ENCODE measurements around the gene LHPP. TPM values are rescaled to one million over a fixed set of nuclear protein-coding genes. Genes with fewer than 3 reads are reported as not detected.
"Not testable (repeated sequence)": the region's sequence is repeated elsewhere in the genome, so short reads cannot be mapped to it uniquely, and the experiment has no call there.

The LHPP gene
- total and polyA plus RNA-seq, 4 experiments from 2014 or later, result 17.9 to 22.4 (median 19.2) TPM

DNA sequence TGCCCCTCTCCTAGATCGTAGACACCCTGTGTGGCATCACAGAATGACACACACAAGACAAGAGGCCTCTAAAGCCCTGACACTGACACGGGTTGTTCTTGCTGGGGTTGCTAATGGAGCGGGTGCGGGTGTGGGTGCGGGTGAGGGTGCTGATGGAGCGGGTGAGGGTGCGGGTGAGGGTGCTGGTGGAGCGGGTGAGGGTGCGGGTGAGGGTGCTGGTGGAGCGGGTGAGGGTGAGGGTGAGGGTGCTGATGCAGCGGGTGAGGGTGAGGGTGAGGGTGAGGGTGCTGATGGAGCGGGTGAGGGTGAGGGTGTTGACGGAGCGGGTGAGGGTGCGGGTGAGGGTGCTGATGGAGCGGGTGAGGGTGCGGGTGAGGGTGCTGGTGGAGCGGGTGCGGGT is 148.6 kb downstream of the LHPP start:
- DNase-seq; H3K9me3 Mint-ChIP-seq; H3K36me3 ChIP-seq (ENCODE audit: insufficient read depth, low read length); H3K27ac ChIP-seq (ENCODE audit: low read depth, low read length); H3K9me3 ChIP-seq (ENCODE audit: control insufficient read depth in 1 of 2, low read length in 2 of 2); H3K4me3 Mint-ChIP-seq; H3K36me3 Mint-ChIP-seq; H3K4me3 ChIP-seq (ENCODE audit: low read length in 2 of 2); H3K27me3 ChIP-seq (ENCODE audit: insufficient read depth, low read length); H3K27me3 Mint-ChIP-seq; POLR2A ChIA-PET (ENCODE audit: partially characterized antibody); intact Hi-C loops (cut with micrococcal nuclease): not testable (repeated sequence)
- CTCF ChIA-PET (ENCODE audit: partially characterized antibody), result interaction anchor here (1.2 kb wide), 1 partner anchor 69 kb away, joined by 3 read pairs; no protein-coding TSS in a partner anchor
- Mint-ChIP-seq H3K27ac (peak overlapping the region in 1 of 7 donors; percentile 75), H3K4me1 (peaks cover 20 to 43% (median 32%) of the 10 kb centered on the region in 4 donors)
- H3K4me1 ChIP-seq (ENCODE audit: insufficient read depth, low read length), result peaks cover 36% of the 10 kb centered on the region

DNA sequence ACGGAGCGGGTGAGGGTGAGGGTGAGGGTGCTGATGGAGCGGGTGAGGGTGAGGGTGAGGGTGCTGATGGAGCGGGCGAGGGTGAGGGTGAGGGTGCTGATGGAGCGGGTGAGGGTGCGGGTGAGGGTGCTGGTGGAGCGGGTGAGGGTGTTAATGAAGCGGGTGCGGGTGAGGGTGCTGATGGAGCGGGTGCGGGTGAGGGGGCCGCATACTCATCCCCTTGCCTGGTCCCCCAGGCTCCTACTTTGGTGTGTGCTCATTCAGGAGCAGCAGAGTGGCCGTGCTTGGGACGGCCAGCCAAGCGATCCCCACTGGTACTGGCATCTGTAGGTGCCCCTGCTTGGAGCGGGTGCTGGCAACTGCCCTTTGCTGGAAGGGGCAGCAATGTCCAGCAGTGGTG is 149.2 kb downstream of the LHPP start:
- DNase-seq; H3K36me3 ChIP-seq (ENCODE audit: insufficient read depth, low read length); H3K27me3 Mint-ChIP-seq; H3K36me3 Mint-ChIP-seq; H3K27me3 ChIP-seq (ENCODE audit: insufficient read depth, low read length); H3K9me3 Mint-ChIP-seq; intact Hi-C loops (cut with micrococcal nuclease); H3K9me3 ChIP-seq (ENCODE audit: control insufficient read depth in 1 of 2, low read length in 2 of 2); H3K4me3 ChIP-seq (ENCODE audit: low read length in 2 of 2): not testable (repeated sequence)
- peaks cover 19 to 44% (median 32%) of the 10 kb centered on the region in 4 donors for H3K4me1 Mint-ChIP-seq
- peak overlapping the region; percentile 59 for H3K27ac ChIP-seq (ENCODE audit: low read depth, low read length)
- H3K27ac Mint-ChIP-seq, result peak overlapping the region in 5 of 7 donors; percentile 68 to 91 (median 84)
- CTCF ChIA-PET (ENCODE audit: partially characterized antibody), result interaction anchor here (1.6 to 4.1 kb wide), 2 partner anchors 108 to 131 kb away, joined by 4 to 30 read pairs; no protein-coding TSS in a partner anchor
- peaks cover 36% of the 10 kb centered on the region for H3K4me1 ChIP-seq (ENCODE audit: insufficient read depth, low read length)
- POLR2A ChIA-PET (ENCODE audit: partially characterized antibody), result interaction anchor here (2.7 to 2.8 kb wide), 2 partner anchors 16 to 38 kb away, joined by 14 to 16 read pairs; no protein-coding TSS in a partner anchor
- peak overlapping the region in 2 of 8 donors; percentile 17 to 29 for H3K4me3 Mint-ChIP-seq

DNA sequence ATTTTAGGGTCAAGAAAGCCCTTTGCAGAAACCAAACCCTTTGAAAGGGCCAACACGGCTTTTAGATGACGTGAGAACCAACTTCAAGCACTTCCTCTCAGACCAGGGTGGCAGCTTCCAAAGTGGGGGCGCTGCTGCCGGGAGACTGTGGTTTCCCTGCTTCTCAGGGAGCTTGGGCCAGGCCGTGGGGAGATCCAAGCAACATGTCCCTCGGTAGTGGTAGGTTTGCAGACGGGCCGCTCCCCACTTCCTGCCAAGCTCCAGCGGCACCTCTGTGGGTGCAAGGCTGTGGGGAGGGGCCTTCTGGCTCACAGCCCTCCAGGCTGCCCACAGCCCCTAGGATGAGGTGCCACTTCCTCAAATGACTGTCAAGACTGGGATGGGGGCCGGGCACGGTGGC is 150.1 kb downstream of the LHPP start:
- Histone ChIP-seq H3K9me3 (ENCODE audit: control insufficient read depth in 1 of 2, low read length in 2 of 2) (no peaks in the 10 kb centered on the region), H3K4me1 (ENCODE audit: insufficient read depth, low read length) (peaks cover 36% of the 10 kb centered on the region), H3K27me3 (ENCODE audit: insufficient read depth, low read length) (no peaks in the 10 kb centered on the region), H3K36me3 (ENCODE audit: insufficient read depth, low read length) (no peaks in the 10 kb centered on the region), H3K4me3 (ENCODE audit: low read length in 2 of 2) (no peak overlapping the region), H3K27ac (ENCODE audit: low read depth, low read length) (peak overlapping the region; percentile 59)
- CTCF ChIA-PET (ENCODE audit: partially characterized antibody), result interaction anchor here (0.9 to 4.1 kb wide), 6 partner anchors 16 to 134 kb away, joined by 3 to 30 read pairs (median 4); no protein-coding TSS in a partner anchor
- intact Hi-C loops (cut with micrococcal nuclease), result no loop called here
- Mint-ChIP-seq H3K4me1 (peaks cover 19 to 50% (median 32%) of the 10 kb centered on the region in 4 donors), H3K9me3 (peaks cover 0 to 2% (median 0%) of the 10 kb centered on the region in 8 donors), H3K36me3 (peaks cover 2 to 4% of the 10 kb centered on the region in 2 donors), H3K27ac (peak overlapping the region; percentile 77 to 92 (median 88)), H3K4me3 (peak overlapping the region in 7 of 8 donors; percentile 49 to 75 (median 69)), H3K27me3 (no peaks in the 10 kb centered on the region)
- POLR2A ChIA-PET (ENCODE audit: partially characterized antibody), result interaction anchor here (0.6 to 2.8 kb wide), 13 partner anchors 9 to 129 kb away, joined by 3 to 16 read pairs (median 5); no protein-coding TSS in a partner anchor
- DNase-seq, result peak; percentile 50 to 71 (median 53)

DNA sequence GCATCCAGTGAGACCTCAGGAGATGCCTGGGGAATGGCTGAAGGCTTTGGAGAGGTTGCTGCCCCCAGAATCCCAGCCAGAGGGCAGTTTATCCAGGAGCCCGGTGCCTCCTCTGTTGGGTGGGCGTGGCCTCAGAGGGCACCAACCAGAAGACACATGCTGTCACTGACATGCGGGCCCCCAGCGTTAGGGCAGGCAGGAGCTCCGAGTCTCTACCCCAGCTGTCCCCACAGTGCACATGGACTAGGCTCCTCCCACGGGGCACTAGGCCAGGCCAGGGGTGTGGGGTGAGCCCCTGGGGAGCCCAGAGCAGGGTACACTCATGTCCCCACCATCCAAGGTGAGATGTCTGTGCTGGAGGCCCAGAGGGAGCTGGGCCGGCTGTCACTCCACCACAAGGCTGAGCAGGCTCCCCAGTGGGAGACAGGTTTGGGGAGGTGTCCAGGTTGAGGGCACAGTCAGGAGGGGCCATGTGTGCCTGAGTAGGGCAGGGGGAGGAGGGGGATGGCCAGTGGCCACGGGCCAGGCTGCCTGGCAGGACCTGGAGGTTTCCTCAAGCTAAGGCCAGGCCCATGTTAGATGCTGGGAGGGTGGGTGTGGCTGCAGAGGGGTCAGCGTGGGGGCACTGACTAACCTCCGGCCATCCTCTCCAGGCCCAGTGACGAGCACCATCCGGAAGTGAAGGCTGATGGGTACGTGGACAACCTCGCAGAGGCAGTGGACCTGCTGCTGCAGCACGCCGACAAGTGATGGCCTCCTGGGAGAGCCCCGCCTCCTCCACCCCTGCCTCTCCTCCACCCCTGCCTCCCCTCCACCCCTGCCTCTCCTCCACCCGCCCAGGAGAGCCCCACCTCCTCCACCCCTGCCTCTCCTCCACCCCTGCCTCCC is 151.2 kb downstream of the LHPP start:
- H3K9me3 Mint-ChIP-seq, result peaks cover 0 to 2% (median 0%) of the 10 kb centered on the region in 8 donors
- H3K36me3 Mint-ChIP-seq, result peaks cover 8 to 9% of the 10 kb centered on the region in 2 donors
- DNase-seq, result peak in 4 of 5 donors; percentile 21 to 57 (median 28)
- H3K36me3 ChIP-seq (ENCODE audit: insufficient read depth, low read length), result no peaks in the 10 kb centered on the region
- peak overlapping the region; percentile 37 for H3K27ac ChIP-seq (ENCODE audit: low read depth, low read length)
- no peaks in the 10 kb centered on the region for H3K9me3 ChIP-seq (ENCODE audit: control insufficient read depth in 1 of 2, low read length in 2 of 2)
- peak overlapping the region in 5 of 8 donors; percentile 59 to 80 (median 75) for H3K4me3 Mint-ChIP-seq
- intact Hi-C loops (cut with micrococcal nuclease), result no loop called here
- no peaks in the 10 kb centered on the region for H3K27me3 ChIP-seq (ENCODE audit: insufficient read depth, low read length)
- H3K27me3 Mint-ChIP-seq, result no peaks in the 10 kb centered on the region
- H3K4me1 ChIP-seq (ENCODE audit: insufficient read depth, low read length), result peaks cover 36% of the 10 kb centered on the region
- peak overlapping the region; percentile 77 to 92 (median 88) for H3K27ac Mint-ChIP-seq
- H3K4me3 ChIP-seq (ENCODE audit: low read length in 2 of 2), result no peak overlapping the region
- ChIA-PET CTCF (ENCODE audit: partially characterized antibody) (interaction anchor here (1.1 to 4.1 kb wide), 3 partner anchors 106 to 132 kb away, joined by 4 to 30 read pairs (median 7); no protein-coding TSS in a partner anchor), POLR2A (ENCODE audit: partially characterized antibody) (interaction anchor here (1.1 to 2.8 kb wide), 11 partner anchors 8 to 128 kb away, joined by 3 to 16 read pairs (median 7); no protein-coding TSS in a partner anchor)
- peaks cover 19 to 55% (median 34%) of the 10 kb centered on the region in 4 donors for H3K4me1 Mint-ChIP-seq

DNA sequence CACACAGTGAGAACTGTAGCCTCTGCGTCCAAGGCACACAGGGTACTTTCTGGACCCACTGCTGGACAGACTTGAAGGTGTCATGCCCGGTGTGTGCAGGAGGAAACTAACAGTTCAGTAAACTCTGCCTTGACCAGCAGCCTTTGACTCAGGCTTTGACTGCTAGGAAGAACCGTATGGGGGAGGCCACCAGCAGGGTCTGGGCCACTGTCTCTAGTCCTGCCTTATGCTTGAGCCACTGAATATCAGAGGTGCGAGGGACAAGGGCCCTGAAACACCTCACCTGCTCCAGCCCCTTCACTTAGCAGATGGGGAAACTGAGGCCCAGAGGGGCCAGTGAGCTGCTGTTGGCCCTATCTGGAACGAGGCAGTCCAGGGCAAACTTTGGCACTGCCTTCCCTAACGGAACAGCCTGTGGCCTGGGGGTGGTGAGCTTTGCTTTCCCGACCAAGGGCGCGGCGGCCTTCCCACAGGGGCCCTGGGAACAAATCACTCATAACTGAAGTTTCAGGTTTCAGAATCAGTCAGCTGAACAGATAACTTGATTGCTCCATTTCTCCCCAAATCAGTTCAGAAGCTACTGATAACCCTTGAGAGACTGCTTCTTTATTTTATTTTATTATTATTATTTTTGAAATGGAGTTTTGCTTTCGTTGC is 152.5 kb downstream of the LHPP start:
- no peaks in the 10 kb centered on the region for H3K27me3 Mint-ChIP-seq
- ChIA-PET POLR2A (ENCODE audit: partially characterized antibody) (interaction anchor here (0.6 to 1.4 kb wide), 8 partner anchors 13 to 127 kb away, joined by 3 to 4 read pairs (median 3); no protein-coding TSS in a partner anchor), CTCF (ENCODE audit: partially characterized antibody) (interaction anchor here (1.2 to 4.1 kb wide), 3 partner anchors 12 to 128 kb away, joined by 3 to 30 read pairs (median 7); no protein-coding TSS in a partner anchor)
- H3K4me3 ChIP-seq (ENCODE audit: low read length in 2 of 2), result no peak overlapping the region
- no peaks in the 10 kb centered on the region for H3K27me3 ChIP-seq (ENCODE audit: insufficient read depth, low read length)
- no peak overlapping the region for H3K27ac ChIP-seq (ENCODE audit: low read depth, low read length)
- intact Hi-C loops (cut with micrococcal nuclease), result no loop called here
- peaks cover 0 to 2% (median 0%) of the 10 kb centered on the region in 8 donors for H3K9me3 Mint-ChIP-seq
- peak overlapping the region; percentile 35 to 91 (median 77) for H3K27ac Mint-ChIP-seq
- DNase-seq, result no peak
- H3K36me3 ChIP-seq (ENCODE audit: insufficient read depth, low read length), result no peaks in the 10 kb centered on the region
- peaks cover 21 to 65% (median 41%) of the 10 kb centered on the region in 4 donors for H3K4me1 Mint-ChIP-seq
- peak overlapping the region in 1 of 8 donors; percentile 40 for H3K4me3 Mint-ChIP-seq
- peaks cover 45% of the 10 kb centered on the region for H3K4me1 ChIP-seq (ENCODE audit: insufficient read depth, low read length)
- no peaks in the 10 kb centered on the region for H3K9me3 ChIP-seq (ENCODE audit: control insufficient read depth in 1 of 2, low read length in 2 of 2)
- H3K36me3 Mint-ChIP-seq, result peaks cover 9 to 16% of the 10 kb centered on the region in 2 donors

DNA sequence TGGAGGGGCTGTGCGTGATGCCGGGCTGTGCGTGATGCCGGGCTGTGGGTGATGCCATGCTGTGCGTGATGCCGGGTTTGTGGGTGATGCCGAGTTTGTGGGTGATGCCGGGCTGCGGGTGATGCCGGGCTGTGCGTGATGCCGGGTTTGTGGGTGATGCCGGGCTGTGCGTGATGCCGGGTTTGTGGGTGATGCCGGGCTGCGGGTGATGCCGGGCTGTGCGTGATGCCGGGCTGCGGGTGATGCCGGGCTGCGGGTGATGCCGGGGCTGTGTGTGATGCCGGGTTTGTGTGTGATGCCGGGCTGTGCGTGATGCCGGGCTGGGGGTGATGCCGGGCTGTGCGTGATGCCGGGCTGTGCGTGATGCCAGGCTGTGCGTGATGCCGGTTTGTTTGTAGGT is 153.6 kb downstream of the LHPP start:
- no peaks in the 10 kb centered on the region for H3K9me3 Mint-ChIP-seq
- ChIA-PET CTCF (ENCODE audit: partially characterized antibody) (interaction anchor here (1.0 to 1.7 kb wide), 4 partner anchors 11 to 133 kb away, joined by 3 to 5 read pairs (median 3); no protein-coding TSS in a partner anchor), POLR2A (ENCODE audit: partially characterized antibody) (no interaction called here)
- Histone ChIP-seq H3K9me3 (ENCODE audit: control insufficient read depth in 1 of 2, low read length in 2 of 2) (no peaks in the 10 kb centered on the region), H3K27ac (ENCODE audit: low read depth, low read length) (no peak overlapping the region), H3K27me3 (ENCODE audit: insufficient read depth, low read length) (no peaks in the 10 kb centered on the region), H3K36me3 (ENCODE audit: insufficient read depth, low read length) (no peaks in the 10 kb centered on the region), H3K4me3 (ENCODE audit: low read length in 2 of 2) (no peak overlapping the region), H3K4me1 (ENCODE audit: insufficient read depth, low read length) (peaks cover 55% of the 10 kb centered on the region)
- peaks cover 22 to 69% (median 43%) of the 10 kb centered on the region in 4 donors for H3K4me1 Mint-ChIP-seq
- H3K27me3 Mint-ChIP-seq, result no peaks in the 10 kb centered on the region
- no peak for DNase-seq
- intact Hi-C loops (cut with micrococcal nuclease), result no loop called here
- H3K4me3 Mint-ChIP-seq, result peak overlapping the region in 1 of 8 donors; percentile 46
- H3K36me3 Mint-ChIP-seq, result peaks cover 9 to 19% of the 10 kb centered on the region in 2 donors
- H3K27ac Mint-ChIP-seq, result peak overlapping the region in 6 of 7 donors; percentile 30 to 77 (median 68)

Data from CD4-positive, alpha-beta memory T cell (primary cell).